MG63 (cell line): Measurements from ENCODE around the gene VCP. TPM values are rescaled to one million over a fixed set of nuclear protein-coding genes. Genes with fewer than 3 reads are reported as not detected.
"Not testable (repeated sequence)": the region's sequence is repeated elsewhere in the genome, so short reads cannot be mapped to it uniquely, and the experiment has no call there.

ENCODE experiments used
- DNase-seq: peaks from one replicate; pipeline ENCODE4 v3.0.0-alpha.2; 2020
- H3K27me3 ChIP-seq: fragments of 250-450 bp; sonication (Bioruptor Pico); 2 replicates; pipeline ENCODE4 v1.5.1; 2020; ENCODE audit warnings: mild to moderate bottlenecking, moderate library complexity
- H3K36me3 ChIP-seq: fragments of 250-450 bp; sonication (Bioruptor Pico); 2 replicates; pipeline ENCODE4 v1.5.1; 2020; ENCODE audit warnings: mild to moderate bottlenecking, moderate library complexity
- H3K4me3 ChIP-seq: fragments of 250-450 bp; sonication (Bioruptor Pico); 2 replicates; pipeline ENCODE4 v1.5.1; 2020; ENCODE audit warnings: mild to moderate bottlenecking, moderate library complexity
- H3K9me3 ChIP-seq: fragments of 250-450 bp; sonication (Bioruptor Pico); 2 replicates; pipeline ENCODE4 v1.5.1; 2020; ENCODE audit warnings: mild to moderate bottlenecking, moderate library complexity
- total RNA-seq: library from RNA; depleted of rRNA; stranded (reverse); fragments of >200 nt; shearing (Covaris generic); gene quantifications from 2 replicates; pipeline ENCODE4 v1.2.3, GENCODE V29; 2014; ENCODE audit warnings: low replicate concordance

VCP gene
- total RNA-seq, 1 experiment from 2014 or later = 139 TPM

- no peak overlapping the region for H3K4me3 ChIP-seq
- DNase-seq = no peak
- peaks cover 5% of the 10 kb centered on the region for H3K36me3 ChIP-seq
- H3K27me3 ChIP-seq = no peaks in the 10 kb centered on the region
- H3K9me3 ChIP-seq = no peaks in the 10 kb centered on the region
Measured at GRCh38 chr9:35044071-35044470, 28.4 kb downstream of the VCP start.

GRCh38 chr9:35042891-35043545 is 29.4 kb downstream of the VCP start:
- Histone ChIP-seq H3K36me3 (peaks cover 2% of the 10 kb centered on the region; the same call in 1 of the 2 replicates), H3K27me3 (no peaks in the 10 kb centered on the region), H3K9me3 (no peaks in the 10 kb centered on the region), H3K4me3 (no peak overlapping the region)
- no peak for DNase-seq

DNA sequence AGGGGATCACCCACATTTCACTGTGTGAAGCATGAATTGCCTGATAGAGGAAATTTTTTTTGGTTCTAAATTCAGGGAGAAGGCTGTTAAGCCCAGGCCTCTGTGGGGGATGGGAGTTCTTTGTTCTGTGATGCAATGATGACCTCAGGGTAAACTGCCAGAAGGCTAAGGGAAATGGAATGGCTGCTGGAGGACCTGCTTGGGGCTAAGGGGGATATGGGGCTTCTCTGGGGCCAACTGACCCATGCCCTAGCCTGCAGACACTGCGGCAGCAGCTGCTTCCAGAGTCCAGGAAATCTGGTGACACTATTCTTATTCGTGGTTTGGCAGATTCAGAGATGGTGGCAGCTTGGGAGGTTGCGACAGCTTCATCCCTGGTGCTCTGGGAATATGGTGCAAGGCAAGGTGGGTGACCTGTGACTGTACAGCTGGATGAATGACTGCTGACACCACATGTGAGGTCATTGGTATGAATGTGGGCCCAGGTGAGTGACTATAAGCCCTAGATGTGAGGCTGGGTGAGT is 30.3 kb downstream of the VCP start:
- Histone ChIP-seq H3K9me3 (no peaks in the 10 kb centered on the region), H3K36me3 (peaks cover 2% of the 10 kb centered on the region; the same call in 1 of the 2 replicates), H3K27me3 (no peaks in the 10 kb centered on the region), H3K4me3 (no peak overlapping the region)
- DNase-seq = no peak

DNA sequence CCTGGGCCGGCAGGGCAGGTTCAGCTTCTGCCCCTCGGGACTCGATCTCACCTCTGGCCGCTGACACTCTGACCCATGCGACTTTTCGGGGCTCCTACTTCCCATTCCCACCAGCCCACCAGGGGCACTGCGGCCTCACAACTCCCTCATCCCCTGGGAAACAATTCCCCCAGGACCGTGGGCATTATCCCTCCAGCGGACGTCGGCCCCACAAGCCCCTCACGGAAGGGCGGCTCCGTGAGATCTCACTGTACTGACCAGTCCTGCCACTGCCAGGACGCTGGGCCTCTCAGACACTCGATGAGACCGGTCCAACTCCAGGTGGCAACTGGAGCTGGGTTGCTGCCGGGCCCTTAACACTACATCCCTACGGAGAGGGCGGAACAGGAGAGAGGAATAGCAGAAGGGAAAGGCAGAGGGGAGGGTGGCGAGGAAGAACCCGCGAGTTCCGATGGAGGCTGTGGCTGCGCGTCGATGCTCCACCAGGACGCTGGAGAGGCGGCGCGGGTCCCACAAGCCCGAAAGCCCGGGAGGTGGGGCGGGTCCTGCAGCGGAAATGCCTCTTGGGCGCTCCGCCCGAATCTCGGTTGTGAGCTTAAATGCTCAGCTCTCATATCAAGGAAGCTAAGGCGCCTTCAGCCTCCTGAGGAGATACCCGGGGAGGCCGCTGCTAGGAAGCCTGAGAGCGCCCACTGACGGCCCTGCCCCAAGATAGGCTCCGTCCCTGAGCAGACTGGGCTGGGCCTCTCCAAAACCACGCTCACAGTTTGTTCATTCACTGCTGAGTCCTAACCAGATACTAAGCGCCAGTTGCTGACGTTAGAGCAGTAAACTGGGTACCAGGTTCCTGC is 36.3 kb downstream of the VCP start:
- no peaks in the 10 kb centered on the region for H3K9me3 ChIP-seq
- peaks cover 11% of the 10 kb centered on the region; the same call in 1 of the 2 replicates for H3K36me3 ChIP-seq
- DNase-seq = no peak
- H3K4me3 ChIP-seq = no peak overlapping the region
- no peaks in the 10 kb centered on the region for H3K27me3 ChIP-seq

DNA sequence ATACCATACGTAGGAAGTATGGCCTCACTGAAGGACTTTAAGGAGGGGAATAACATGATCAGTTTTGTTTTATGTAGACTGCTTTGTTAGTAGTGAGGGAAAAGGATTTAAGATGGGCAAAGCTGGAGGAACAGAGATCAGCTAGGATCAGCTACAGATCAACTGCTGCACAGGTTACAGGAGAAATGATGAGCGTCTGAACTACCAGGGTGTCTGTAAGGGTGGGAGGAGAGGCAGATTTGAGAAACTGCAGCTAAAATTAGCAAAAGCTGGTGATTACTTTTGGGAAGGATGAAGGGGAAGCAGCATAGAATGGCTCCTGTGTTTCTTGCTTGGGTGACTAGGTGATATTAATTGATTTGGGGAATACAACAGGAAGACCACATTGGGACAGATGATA is 39.3 kb downstream of the VCP start:
- Histone ChIP-seq H3K36me3 (peaks cover 10% of the 10 kb centered on the region; the same call in 1 of the 2 replicates), H3K4me3 (no peak overlapping the region), H3K9me3 (no peaks in the 10 kb centered on the region), H3K27me3 (no peaks in the 10 kb centered on the region)
- no peak for DNase-seq

- Histone ChIP-seq H3K9me3 (no peaks in the 10 kb centered on the region), H3K36me3 (peaks cover 10% of the 10 kb centered on the region; the same call in 1 of the 2 replicates), H3K27me3 (no peaks in the 10 kb centered on the region), H3K4me3 (no peak overlapping the region)
- DNase-seq = no peak
Measured at GRCh38 chr9:35029852-35030251, 42.6 kb downstream of the VCP start.

DNA sequence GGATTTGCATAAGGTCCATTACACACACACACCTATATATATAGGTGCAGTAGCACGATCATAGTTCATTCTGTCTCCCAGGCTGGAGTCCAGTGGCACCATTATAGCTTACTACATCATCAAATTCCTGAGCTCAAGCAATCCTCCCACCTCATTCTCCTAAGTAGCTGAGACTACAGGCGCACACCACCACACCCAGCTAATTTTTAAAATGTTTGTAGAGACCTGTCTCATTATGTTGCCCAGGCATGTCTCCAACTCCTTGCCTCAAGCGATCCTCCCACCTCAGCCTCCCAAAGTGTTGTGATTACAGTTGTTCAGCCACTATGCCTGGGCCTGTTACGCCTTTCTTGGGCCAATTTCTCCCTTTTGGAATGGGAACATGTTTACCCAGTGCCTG is 43.2 kb downstream of the VCP start:
- Histone ChIP-seq H3K27me3 (no peaks in the 10 kb centered on the region), H3K4me3 (no peak overlapping the region), H3K36me3 (peaks cover 10% of the 10 kb centered on the region; the same call in 1 of the 2 replicates), H3K9me3 (no peaks in the 10 kb centered on the region)
- DNase-seq = no peak

DNA sequence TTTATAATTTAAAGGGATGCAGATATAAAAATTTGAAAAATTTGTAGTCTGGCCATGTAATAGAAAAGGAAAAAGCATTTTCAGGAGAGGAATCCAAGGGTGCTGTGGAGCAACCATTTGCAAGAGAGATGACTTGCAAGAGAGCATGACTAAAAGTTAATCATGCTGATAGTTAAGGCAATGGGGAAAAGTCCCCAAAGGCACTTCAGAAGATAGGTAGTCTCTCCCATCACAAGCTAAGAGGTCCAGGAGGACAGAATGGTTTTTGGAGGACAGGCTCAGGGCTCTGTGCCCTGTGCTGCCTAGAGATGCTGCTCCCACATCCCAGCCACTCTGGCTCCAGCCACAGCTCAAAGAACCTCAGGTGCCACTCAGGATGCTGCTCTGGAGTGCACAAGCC is 44.1 kb downstream of the VCP start:
- Histone ChIP-seq H3K4me3 (no peak overlapping the region), H3K36me3 (peaks cover 10% of the 10 kb centered on the region; the same call in 1 of the 2 replicates), H3K9me3 (no peaks in the 10 kb centered on the region), H3K27me3 (no peaks in the 10 kb centered on the region)
- DNase-seq = no peak

- DNase-seq = no peak
- Histone ChIP-seq H3K4me3 (no peak overlapping the region), H3K9me3 (no peaks in the 10 kb centered on the region), H3K27me3 (no peaks in the 10 kb centered on the region), H3K36me3 (peaks cover 7% of the 10 kb centered on the region; the same call in 1 of the 2 replicates)
Measured at GRCh38 chr9:35027860-35028259, 44.6 kb downstream of the VCP start.

DNA sequence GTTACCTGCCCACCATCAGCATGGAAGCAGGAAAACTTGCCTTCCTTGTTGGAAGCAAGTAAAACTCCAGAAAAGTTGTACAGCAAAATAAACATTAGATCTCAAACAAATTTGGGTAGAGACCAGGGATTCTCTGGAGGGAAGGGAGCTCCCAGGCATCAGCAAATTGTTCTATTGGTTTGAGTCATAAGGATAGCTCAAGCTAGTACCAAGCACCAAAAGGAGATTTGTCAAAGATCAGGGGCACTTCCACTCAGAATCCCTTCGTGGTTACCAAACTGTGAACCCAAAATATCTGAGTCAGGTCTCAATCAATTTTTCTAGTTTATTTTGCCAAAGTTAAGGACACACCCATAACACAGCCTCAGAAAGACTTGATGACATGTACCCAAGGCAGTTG is 45.1 kb downstream of the VCP start:
- no peak overlapping the region for H3K4me3 ChIP-seq
- DNase-seq = no peak
- H3K9me3 ChIP-seq = no peaks in the 10 kb centered on the region
- H3K36me3 ChIP-seq = peaks cover 7% of the 10 kb centered on the region
- H3K27me3 ChIP-seq = no peaks in the 10 kb centered on the region

DNA sequence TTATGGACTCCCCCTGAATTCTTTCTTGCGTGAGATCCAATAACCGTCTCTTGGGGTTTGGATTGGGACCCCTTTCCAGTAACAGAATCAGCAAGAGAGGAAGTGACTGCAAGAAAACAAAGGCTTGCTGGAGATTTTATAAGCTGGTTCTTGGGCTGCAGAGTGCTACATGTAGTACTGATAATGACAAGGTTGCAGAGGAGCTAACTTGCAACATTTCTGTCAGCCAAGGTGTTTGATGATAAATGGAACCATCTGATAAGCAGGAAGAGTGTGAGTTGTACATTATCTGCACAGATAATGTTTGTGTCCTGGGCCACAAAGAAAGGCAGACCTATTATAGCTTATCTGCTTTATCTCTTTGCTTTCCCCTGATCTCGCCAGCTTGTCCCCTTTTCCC is 45.8 kb downstream of the VCP start:
- no peak overlapping the region for H3K4me3 ChIP-seq
- no peaks in the 10 kb centered on the region for H3K9me3 ChIP-seq
- H3K27me3 ChIP-seq = no peaks in the 10 kb centered on the region
- H3K36me3 ChIP-seq = peaks cover 7% of the 10 kb centered on the region
- DNase-seq = no peak

DNA sequence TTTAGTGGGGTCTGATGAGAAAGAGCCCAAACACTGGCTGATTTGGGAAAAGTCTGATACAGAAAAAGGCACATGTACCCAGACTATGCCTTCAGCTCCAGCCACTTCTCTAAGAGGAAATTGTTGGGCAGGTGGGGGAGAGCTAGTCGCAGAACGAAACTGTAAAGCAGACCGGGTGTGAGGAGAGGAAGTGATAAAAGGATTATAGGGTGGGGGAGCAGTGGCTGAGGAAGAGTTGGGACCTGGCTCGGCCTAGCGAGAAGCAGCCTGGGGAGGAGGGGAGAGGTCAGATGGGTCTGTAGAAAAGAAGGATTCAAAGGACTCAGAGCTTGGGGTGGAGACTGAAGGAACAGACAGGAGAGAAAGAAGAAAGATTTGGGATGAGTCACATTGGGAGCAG is 49.0 kb downstream of the VCP start:
- not testable (repeated sequence) for H3K4me3 ChIP-seq, DNase-seq, H3K36me3 ChIP-seq, H3K27me3 ChIP-seq, H3K9me3 ChIP-seq

GRCh38 chr9:35014517-35014916 is 57.9 kb downstream of the VCP start:
- Histone ChIP-seq H3K36me3 (peaks cover 56% of the 10 kb centered on the region), H3K4me3 (no peak overlapping the region), H3K27me3 (no peaks in the 10 kb centered on the region), H3K9me3 (peaks cover 13% of the 10 kb centered on the region)
- DNase-seq = no peak

GRCh38 chr9:35010351-35010958 is 62.0 kb downstream of the VCP start:
- no peak for DNase-seq
- Histone ChIP-seq H3K36me3 (peaks cover 43% of the 10 kb centered on the region), H3K4me3 (no peak overlapping the region), H3K27me3 (no peaks in the 10 kb centered on the region), H3K9me3 (peaks cover 13% of the 10 kb centered on the region)
